Ishikawa (cell line): ENCODE results near the gene CNTNAP5.

ENCODE experiments used
- CEBPB ChIP-seq: IDR thresholded peaks from 2 replicates; pipeline ENCODE4 v1.6.1; 2012
- CREB1 ChIP-seq: IDR thresholded peaks from 2 replicates; pipeline ENCODE4 v1.6.1; 2012; ENCODE audit warnings: low read depth
- EGR1 ChIP-seq: IDR thresholded peaks from 2 replicates; pipeline ENCODE4 v1.6.1; 2012
- EP300 ChIP-seq: IDR thresholded peaks from 2 replicates; pipeline ENCODE4 v1.6.1; 2012; ENCODE audit warnings: borderline replicate concordance
- FOXM1 ChIP-seq: IDR thresholded peaks from 2 replicates; pipeline ENCODE4 v1.6.1; 2012; ENCODE audit warnings: low read depth, borderline replicate concordance
- NFIC ChIP-seq: IDR thresholded peaks from 2 replicates; pipeline ENCODE4 v1.6.1; 2012
- RAD21 ChIP-seq: IDR thresholded peaks from 2 replicates; pipeline ENCODE4 v1.6.1; 2012; ENCODE audit warnings: low read depth
- TAF1 ChIP-seq: IDR thresholded peaks from 2 replicates; pipeline ENCODE4 v1.6.1; 2012; ENCODE audit warnings: low read depth, mild to moderate bottlenecking
- TCF12 ChIP-seq: IDR thresholded peaks from 2 replicates; pipeline ENCODE4 v1.6.1; 2012; ENCODE audit warnings: low read depth
- TEAD4 ChIP-seq: IDR thresholded peaks from 2 replicates; pipeline ENCODE4 v1.6.1; 2012
- YY1 ChIP-seq: IDR thresholded peaks from 2 replicates; pipeline ENCODE4 v1.6.1; 2012; ENCODE audit warnings: low read depth
- ZBTB7A ChIP-seq: IDR thresholded peaks from 2 replicates; pipeline ENCODE4 v1.6.1; 2012; ENCODE audit warnings: low read depth
- TF ChIP-seq, protein P1 (sequence below): IDR thresholded peaks from 2 replicates; pipeline ENCODE4 v1.6.1; 2012
- TF ChIP-seq, protein P2 (sequence below): IDR thresholded peaks from 2 replicates; pipeline ENCODE4 v1.6.1; 2012; ENCODE audit warnings: low read depth, mild to moderate bottlenecking
- TF ChIP-seq, protein P3 (sequence below): IDR thresholded peaks from 2 replicates; pipeline ENCODE4 v1.6.1; 2012

CNTNAP5 gene

DNA sequence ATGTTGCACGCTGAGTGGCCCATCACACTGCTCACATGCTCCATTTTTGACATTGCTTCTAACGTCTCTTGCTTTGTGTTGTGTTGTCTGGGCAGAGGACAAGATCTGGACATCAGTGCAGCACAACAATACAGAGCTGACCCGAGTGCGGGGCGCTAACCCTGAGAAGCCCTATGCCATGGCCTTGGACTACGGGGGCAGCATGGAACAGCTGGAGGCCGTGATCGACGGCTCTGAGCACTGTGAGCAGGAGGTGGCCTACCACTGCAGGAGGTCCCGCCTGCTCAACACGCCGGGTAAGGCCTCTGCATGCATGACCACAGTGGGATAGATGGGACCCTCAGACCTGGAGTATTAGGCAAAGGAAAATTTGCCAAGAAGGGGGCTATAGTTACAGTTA is 622.6 kb downstream of the CNTNAP5 start:
- TF ChIP-seq EP300, result no peak
- TF ChIP-seq, protein P1, sequence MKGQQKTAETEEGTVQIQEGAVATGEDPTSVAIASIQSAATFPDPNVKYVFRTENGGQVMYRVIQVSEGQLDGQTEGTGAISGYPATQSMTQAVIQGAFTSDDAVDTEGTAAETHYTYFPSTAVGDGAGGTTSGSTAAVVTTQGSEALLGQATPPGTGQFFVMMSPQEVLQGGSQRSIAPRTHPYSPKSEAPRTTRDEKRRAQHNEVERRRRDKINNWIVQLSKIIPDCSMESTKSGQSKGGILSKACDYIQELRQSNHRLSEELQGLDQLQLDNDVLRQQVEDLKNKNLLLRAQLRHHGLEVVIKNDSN, result no peak
- no peak for TF ChIP-seq RAD21
- no peak for TF ChIP-seq CREB1
- no peak for TF ChIP-seq EGR1
- TF ChIP-seq ZBTB7A, result no peak
- TF ChIP-seq TEAD4, result no peak
- no peak for TF ChIP-seq NFIC
- TF ChIP-seq YY1, result no peak
- TF ChIP-seq TAF1, result no peak
- TF ChIP-seq, protein P2, sequence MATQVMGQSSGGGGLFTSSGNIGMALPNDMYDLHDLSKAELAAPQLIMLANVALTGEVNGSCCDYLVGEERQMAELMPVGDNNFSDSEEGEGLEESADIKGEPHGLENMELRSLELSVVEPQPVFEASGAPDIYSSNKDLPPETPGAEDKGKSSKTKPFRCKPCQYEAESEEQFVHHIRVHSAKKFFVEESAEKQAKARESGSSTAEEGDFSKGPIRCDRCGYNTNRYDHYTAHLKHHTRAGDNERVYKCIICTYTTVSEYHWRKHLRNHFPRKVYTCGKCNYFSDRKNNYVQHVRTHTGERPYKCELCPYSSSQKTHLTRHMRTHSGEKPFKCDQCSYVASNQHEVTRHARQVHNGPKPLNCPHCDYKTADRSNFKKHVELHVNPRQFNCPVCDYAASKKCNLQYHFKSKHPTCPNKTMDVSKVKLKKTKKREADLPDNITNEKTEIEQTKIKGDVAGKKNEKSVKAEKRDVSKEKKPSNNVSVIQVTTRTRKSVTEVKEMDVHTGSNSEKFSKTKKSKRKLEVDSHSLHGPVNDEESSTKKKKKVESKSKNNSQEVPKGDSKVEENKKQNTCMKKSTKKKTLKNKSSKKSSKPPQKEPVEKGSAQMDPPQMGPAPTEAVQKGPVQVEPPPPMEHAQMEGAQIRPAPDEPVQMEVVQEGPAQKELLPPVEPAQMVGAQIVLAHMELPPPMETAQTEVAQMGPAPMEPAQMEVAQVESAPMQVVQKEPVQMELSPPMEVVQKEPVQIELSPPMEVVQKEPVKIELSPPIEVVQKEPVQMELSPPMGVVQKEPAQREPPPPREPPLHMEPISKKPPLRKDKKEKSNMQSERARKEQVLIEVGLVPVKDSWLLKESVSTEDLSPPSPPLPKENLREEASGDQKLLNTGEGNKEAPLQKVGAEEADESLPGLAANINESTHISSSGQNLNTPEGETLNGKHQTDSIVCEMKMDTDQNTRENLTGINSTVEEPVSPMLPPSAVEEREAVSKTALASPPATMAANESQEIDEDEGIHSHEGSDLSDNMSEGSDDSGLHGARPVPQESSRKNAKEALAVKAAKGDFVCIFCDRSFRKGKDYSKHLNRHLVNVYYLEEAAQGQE, result no peak
- TF ChIP-seq TCF12, result no peak
- no peak for TF ChIP-seq CEBPB
- TF ChIP-seq, protein P3, sequence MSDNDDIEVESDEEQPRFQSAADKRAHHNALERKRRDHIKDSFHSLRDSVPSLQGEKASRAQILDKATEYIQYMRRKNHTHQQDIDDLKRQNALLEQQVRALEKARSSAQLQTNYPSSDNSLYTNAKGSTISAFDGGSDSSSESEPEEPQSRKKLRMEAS, result no peak
- no peak for TF ChIP-seq FOXM1

DNA sequence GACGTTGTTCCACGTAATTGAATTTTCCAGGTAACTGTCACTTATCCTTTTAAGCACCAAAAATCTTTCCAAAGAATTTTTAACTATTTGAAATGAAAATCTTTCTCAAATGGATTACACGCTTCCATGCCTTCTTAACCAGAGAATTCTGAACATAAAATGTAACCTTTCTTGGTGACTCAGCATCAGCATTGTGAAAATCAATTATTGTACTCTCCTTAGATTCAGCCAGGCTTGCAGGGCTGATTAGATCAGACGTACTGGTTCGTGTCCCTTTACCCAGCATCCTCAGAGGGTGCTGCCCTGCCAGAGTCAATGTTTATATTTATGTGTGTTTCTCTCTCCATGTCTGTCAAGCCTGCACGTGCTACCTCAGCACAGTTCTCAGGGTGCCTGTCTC is 623.9 kb downstream of the CNTNAP5 start:
- TF ChIP-seq TCF12, result no peak
- no peak for TF ChIP-seq EGR1
- TF ChIP-seq, protein P1, result no peak
- TF ChIP-seq NFIC, result no peak
- TF ChIP-seq YY1, result no peak
- TF ChIP-seq EP300, result no peak
- no peak for TF ChIP-seq CEBPB
- TF ChIP-seq ZBTB7A, result no peak
- no peak for TF ChIP-seq FOXM1
- TF ChIP-seq, protein P2, result no peak
- no peak for TF ChIP-seq CREB1
- TF ChIP-seq, protein P3, result no peak
- no peak for TF ChIP-seq TEAD4
- TF ChIP-seq TAF1, result no peak
- TF ChIP-seq RAD21, result no peak

DNA sequence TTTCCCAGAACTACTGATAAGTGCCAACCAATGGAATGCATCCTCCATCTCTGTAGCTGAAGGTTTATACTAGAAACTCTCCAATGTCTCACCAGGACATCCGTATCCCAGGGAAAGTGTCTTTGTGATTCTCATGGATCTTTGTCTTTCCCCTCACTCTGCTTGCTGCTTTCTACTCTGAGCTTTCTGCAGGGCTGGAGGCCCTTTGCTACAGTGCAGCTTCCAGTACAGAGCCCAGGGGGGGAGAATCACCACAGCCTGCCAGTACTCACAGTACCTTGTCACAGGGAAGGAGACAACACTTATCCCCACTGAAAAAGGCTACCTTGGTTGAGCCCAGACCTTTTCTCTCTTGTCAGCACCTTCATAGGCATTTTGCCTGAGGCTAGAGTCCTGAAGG is 627.0 kb downstream of the CNTNAP5 start:
- no peak for TF ChIP-seq CEBPB
- no peak for TF ChIP-seq TAF1
- TF ChIP-seq NFIC, result no peak
- TF ChIP-seq, protein P1, result no peak
- TF ChIP-seq TCF12, result no peak
- TF ChIP-seq EP300, result no peak
- no peak for TF ChIP-seq EGR1
- TF ChIP-seq ZBTB7A, result no peak
- TF ChIP-seq, protein P3, result no peak
- TF ChIP-seq RAD21, result no peak
- TF ChIP-seq, protein P2, result no peak
- no peak for TF ChIP-seq CREB1
- TF ChIP-seq FOXM1, result no peak
- no peak for TF ChIP-seq YY1
- TF ChIP-seq TEAD4, result no peak

DNA sequence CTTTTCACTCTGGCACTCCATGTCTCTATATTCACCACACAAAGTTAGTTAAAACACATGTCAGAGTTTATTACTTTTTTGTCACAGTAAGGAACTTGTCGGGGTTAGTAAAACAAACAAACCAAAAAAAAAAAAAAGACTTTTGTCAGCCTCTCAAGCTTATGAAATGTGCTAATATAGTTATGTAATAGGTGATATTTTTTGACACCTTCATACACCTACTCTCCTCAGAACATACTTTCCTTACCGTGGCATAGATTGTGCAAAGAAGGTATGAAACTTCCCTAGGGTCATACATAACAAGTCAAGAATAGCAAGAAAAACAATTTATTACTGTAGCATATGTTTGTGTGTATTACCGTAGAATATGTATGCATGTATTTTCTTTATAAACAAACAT is 633.3 kb downstream of the CNTNAP5 start:
- no peak for TF ChIP-seq CEBPB
- no peak for TF ChIP-seq RAD21
- TF ChIP-seq TCF12, result no peak
- TF ChIP-seq EGR1, result no peak
- TF ChIP-seq, protein P1, result no peak
